BJ (cell line): Measurements from ENCODE around the gene TAF5L. TPM values are rescaled to one million over a fixed set of nuclear protein-coding genes. Genes with fewer than 3 reads are reported as not detected.

Experiments
- CTCF ChIA-PET: fragments of 350-600 bp; formaldehyde crosslinking; extraction: SDS; loops from one replicate; lab custom pipeline; 2021; ENCODE audit warnings: antibody characterized with exemption, inconsistent platforms; lab: Yijun Ruan, JAX
- POLR2A ChIA-PET: fragments of 300-600 bp; sonication (Branson Sonifier 250); formaldehyde crosslinking; extraction: SDS; loops from one replicate; lab custom pipeline; 2021; ENCODE audit warnings: antibody characterized with exemption; lab: Charles Lee
- DNase-seq: peaks from one replicate; pipeline ENCODE4 v3.0.0-alpha.2; 2011; ENCODE audit warnings: low read depth
- H3K27me3 ChIP-seq: 2 replicates; pipeline ENCODE4 v1.6.0; 2011; ENCODE audit warnings: low read length; ENCODE audit not compliant: control insufficient read depth, insufficient read depth
- H3K36me3 ChIP-seq: 2 replicates; pipeline ENCODE4 v1.5.1; 2011; ENCODE audit warnings: low read length; ENCODE audit not compliant: control insufficient read depth, insufficient read depth
- H3K4me3 ChIP-seq: 2 replicates; pipeline ENCODE4 v1.5.1; 2011; ENCODE audit warnings: low read depth, mild to moderate bottlenecking, control low read depth, low read length
- CTCF ChIP-seq: IDR thresholded peaks from 2 replicates; pipeline ENCODE4 v1.5.1; 2011; ENCODE audit warnings: low read depth, mild to moderate bottlenecking, control low read depth, inconsistent platforms, low read length, moderate library complexity; ENCODE audit not compliant: insufficient read depth
- polyA plus RNA-seq: library from polyadenylated mRNA; depleted of rRNA; stranded (reverse); fragments of >200 nt; gene quantifications from 2 replicates; pipeline ENCODE4 v1.2.3, GENCODE V29; 2011

TAF5L gene
- polyA plus RNA-seq, 1 experiment, result 19.4 TPM

- POLR2A ChIA-PET, result no interaction called here
- no peak for DNase-seq
- CTCF ChIA-PET, result no interaction called here
Observed at GRCh38 chr1:229582011-229582694, 43.8 kb downstream of the TAF5L start.

GRCh38 chr1:229581485-229581884 lies 44.4 kb downstream of the TAF5L start:
- Histone ChIP-seq H3K36me3 (no peaks in the 10 kb centered on the region), H3K4me3 (no peak overlapping the region), H3K27me3 (no peaks in the 10 kb centered on the region)
- ChIA-PET CTCF (no interaction called here), POLR2A (no interaction called here)
- TF ChIP-seq CTCF, result no peak
- DNase-seq, result no peak

More at GRCh38 chr1:229582011-229582694, 43.8 kb downstream of the TAF5L start:
- Histone ChIP-seq H3K36me3 (no peaks in the 10 kb centered on the region), H3K27me3 (no peaks in the 10 kb centered on the region), H3K4me3 (no peak overlapping the region)
- TF ChIP-seq CTCF, result no peak

- no peaks in the 10 kb centered on the region for H3K27me3 ChIP-seq
Observed at GRCh38 chr1:229579059-229579673, 46.8 kb downstream of the TAF5L start.

GRCh38 chr1:229578168-229579058 lies 47.5 kb downstream of the TAF5L start:
- CTCF ChIA-PET, result interaction anchor here (1.3 kb wide), 1 partner anchor 19 kb away, joined by 4 read pairs; no protein-coding TSS in a partner anchor
- H3K4me3 ChIP-seq, result no peak overlapping the region
- no peak for TF ChIP-seq CTCF
- no peaks in the 10 kb centered on the region; the same call in 1 of the 2 replicates for H3K27me3 ChIP-seq
- no peaks in the 10 kb centered on the region for H3K36me3 ChIP-seq
- POLR2A ChIA-PET, result no interaction called here
- no peak for DNase-seq

More at GRCh38 chr1:229579059-229579673, 46.8 kb downstream of the TAF5L start:
- TF ChIP-seq CTCF, result no peak
- Histone ChIP-seq H3K36me3 (no peaks in the 10 kb centered on the region), H3K4me3 (no peak overlapping the region)
- no peak for DNase-seq
- CTCF ChIA-PET, result interaction anchor here (0.7 to 1.3 kb wide), 4 partner anchors 20 to 65 kb away, joined by 3 to 4 read pairs (median 3); no protein-coding TSS in a partner anchor
- POLR2A ChIA-PET, result no interaction called here
